ENCODE results near the gene ZKSCAN5. TPM values are rescaled to one million over a fixed set of nuclear protein-coding genes. Genes with fewer than 3 reads are reported as not detected.

ZKSCAN5 gene
- total and polyA plus RNA-seq, 2 donors (not counting 3 experiments of a cell fraction or from before 2014, with no cell fraction given): 4.3 to 9.7 TPM

DNA sequence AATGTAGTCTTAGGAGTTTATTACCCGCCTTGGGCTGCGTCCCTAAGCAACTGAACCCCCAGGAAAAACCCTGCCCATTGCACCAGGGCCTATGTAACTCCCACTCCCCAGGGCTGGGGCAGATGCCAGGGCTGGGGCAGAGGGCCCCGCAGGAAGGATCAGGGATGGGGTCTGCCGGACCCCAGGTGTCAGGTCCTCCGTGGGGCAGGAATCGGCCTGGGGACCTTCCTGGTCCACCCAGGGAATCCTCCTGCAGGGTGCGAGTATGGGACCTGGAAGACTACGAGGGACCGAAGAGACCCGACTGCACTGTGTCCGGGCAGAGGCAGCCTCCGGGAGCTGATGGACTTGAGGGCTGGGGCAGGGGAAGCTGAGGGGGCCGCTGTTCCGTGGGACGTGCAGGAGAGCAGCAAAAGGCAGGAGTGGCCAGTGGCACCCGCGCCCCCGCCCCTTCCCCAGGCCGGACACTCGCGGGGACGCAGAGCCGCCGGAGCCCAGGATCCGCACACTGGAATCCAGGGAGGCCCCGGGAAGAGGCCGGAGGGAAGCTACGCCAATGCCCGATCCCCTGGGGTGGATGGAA is 36.0 kb upstream of the ZKSCAN5 start:
- no peak overlapping the region for H2AFZ ChIP-seq (ENCODE audit: low read depth, low read length)
- DNase-seq (ENCODE audit: low read depth, low spot score) (no peak), FAIRE-seq (no peak)
- H3K9me1 ChIP-seq (replicated peaks; ENCODE audit: control insufficient read depth, extremely low read depth, insufficient read depth, low read length): no peaks in the 10 kb centered on the region
- no peaks in the 10 kb centered on the region for H3K27me3 ChIP-seq (ENCODE audit: control insufficient read depth in 2 of 2, insufficient read depth in 2 of 2, low read length in 2 of 2)
- TF ChIP-seq MAX (IDR thresholded peaks at IDR 0.05; ENCODE audit: insufficient read depth, insufficient read length) (no peak), POLR2A (IDR thresholded peaks at IDR 0.05; ENCODE audit: low read depth, low read length) (no peak), POLR2AphosphoS5 (IDR thresholded peaks at IDR 0.05; ENCODE audit: insufficient read depth, low read depth, low read length) (no peak), EZH2 (IDR thresholded peaks at IDR 0.05; ENCODE audit: borderline replicate concordance, low read depth, low read length, severe bottlenecking) (no peak), MYC (IDR thresholded peaks at IDR 0.05; ENCODE audit: low read depth, low read length) (no peak), JUN (IDR thresholded peaks at IDR 0.05; ENCODE audit: borderline replicate concordance, insufficient read depth, insufficient read length, low read depth) (no peak), CTCF (IDR thresholded peaks at IDR 0.05; ENCODE audit: extremely low read depth in 1 of 2, insufficient read depth in 1 of 2, low read depth in 1 of 2, low read length in 2 of 2) (no peak), GATA2 (IDR thresholded peaks at IDR 0.05; ENCODE audit: insufficient read depth, insufficient read length, low read depth, low read length) (no peak), FOS (IDR thresholded peaks at IDR 0.05; ENCODE audit: borderline replicate concordance, insufficient read depth, low read length) (no peak)
- ChIA-PET CTCF (no interaction called here), POLR2A (no interaction called here)
- H3K4me2 ChIP-seq (ENCODE audit: insufficient read depth, low read length): no peak overlapping the region
- H3K4me3 ChIP-seq (replicated peaks in 1 of 3; ENCODE audit: insufficient read depth in 1 of 3, low read depth in 1 of 3, low read length in 3 of 3): no peak overlapping the region
- peaks cover 0 to 2% of the 10 kb centered on the region in 2 experiments for H3K36me3 ChIP-seq (ENCODE audit: control insufficient read depth in 2 of 2, extremely low read depth in 1 of 2, insufficient read depth in 2 of 2, low read length in 2 of 2)
- no peak overlapping the region for H3K9ac ChIP-seq (replicated peaks; ENCODE audit: extremely low read depth, insufficient read depth, low read length)
- H4K20me1 ChIP-seq (replicated peaks; ENCODE audit: control insufficient read depth, extremely low read depth, insufficient read depth, low read length): no peaks in the 10 kb centered on the region
- BruUV-seq (replicated peaks): no TSS peak
- dilution Hi-C loops (cut with MboI; ENCODE audit: extremely low pct_ligation_motif_present, low sequenced_read_pairs): no loop called here
- H3K9me3 ChIP-seq (replicated peaks; ENCODE audit: control insufficient read depth, insufficient read depth, low read length): no peaks in the 10 kb centered on the region
- intact Hi-C loops (cut with micrococcal nuclease): no loop called here
- H3K79me2 ChIP-seq (ENCODE audit: control insufficient read depth, insufficient read depth, low read length): peaks cover 30% of the 10 kb centered on the region
- H3K4me1 ChIP-seq (ENCODE audit: control insufficient read depth, extremely low read depth, insufficient read depth, low read length): peaks cover 9% of the 10 kb centered on the region
- no peak overlapping the region for H3K27ac ChIP-seq (ENCODE audit: insufficient read depth, low read depth, low read length)

All from endothelial cell of umbilical vein (primary cell).